BE2C (cell line): Measurements from ENCODE around the gene CCDC152.

ENCODE experiments used
- DNase-seq: peaks from one replicate; pipeline ENCODE4 v3.0.0-alpha.2; 2020
- H3K27me3 ChIP-seq: fragments of 250-450 bp; sonication (Bioruptor Pico); 2 replicates; pipeline ENCODE4 v1.5.1; 2020; ENCODE audit warnings: mild to moderate bottlenecking
- H3K36me3 ChIP-seq: fragments of 250-450 bp; sonication (Bioruptor Pico); 2 replicates; pipeline ENCODE4 v1.5.1; 2020; ENCODE audit warnings: mild to moderate bottlenecking
- H3K4me1 ChIP-seq: fragments of 250-450 bp; sonication (Bioruptor Pico); 2 replicates; pipeline ENCODE4 v1.5.1; 2020
- H3K4me3 ChIP-seq: 2 replicates; pipeline ENCODE4 v1.5.1; 2011; ENCODE audit warnings: low read depth, low read length
- H3K9me3 ChIP-seq: fragments of 250-450 bp; sonication (Bioruptor Pico); 2 replicates; pipeline ENCODE4 v1.5.1; 2020
- CTCF ChIP-seq: IDR thresholded peaks from 2 replicates; pipeline ENCODE4 v1.5.1; 2012; ENCODE audit warnings: mild to moderate bottlenecking, low read depth, low read length

Gene CCDC152

GRCh38 chr5:42826757-42827515 lies 70.3 kb downstream of the CCDC152 start:
- no peaks in the 10 kb centered on the region for H3K9me3 ChIP-seq
- no peaks in the 10 kb centered on the region for H3K27me3 ChIP-seq
- no peaks in the 10 kb centered on the region for H3K36me3 ChIP-seq
- H3K4me1 ChIP-seq: no peaks in the 10 kb centered on the region
- H3K4me3 ChIP-seq: no peak overlapping the region
- no peak for TF ChIP-seq CTCF
- DNase-seq: no peak

- TF ChIP-seq CTCF: no peak
- Histone ChIP-seq H3K9me3 (no peaks in the 10 kb centered on the region), H3K27me3 (no peaks in the 10 kb centered on the region), H3K4me3 (no peak overlapping the region), H3K36me3 (no peaks in the 10 kb centered on the region), H3K4me1 (no peaks in the 10 kb centered on the region)
- no peak for DNase-seq
Observed at GRCh38 chr5:42828671-42829070, 72.1 kb downstream of the CCDC152 start.

GRCh38 chr5:42830924-42831323 lies 74.3 kb downstream of the CCDC152 start:
- no peaks in the 10 kb centered on the region for H3K27me3 ChIP-seq

GRCh38 chr5:42832060-42832459 lies 75.4 kb downstream of the CCDC152 start:
- no peak for TF ChIP-seq CTCF
- no peak for DNase-seq

More at GRCh38 chr5:42830924-42831323, 74.3 kb downstream of the CCDC152 start:
- no peaks in the 10 kb centered on the region for H3K36me3 ChIP-seq
- H3K4me1 ChIP-seq: no peaks in the 10 kb centered on the region
- TF ChIP-seq CTCF: no peak
- DNase-seq: no peak
- H3K9me3 ChIP-seq: no peaks in the 10 kb centered on the region
- H3K4me3 ChIP-seq: no peak overlapping the region

GRCh38 chr5:42836070-42836769 lies 79.6 kb downstream of the CCDC152 start:
- TF ChIP-seq CTCF: no peak
- Histone ChIP-seq H3K36me3 (no peaks in the 10 kb centered on the region), H3K9me3 (no peaks in the 10 kb centered on the region; the same call in 1 of the 2 replicates), H3K27me3 (no peaks in the 10 kb centered on the region; the same call in 1 of the 2 replicates), H3K4me1 (no peaks in the 10 kb centered on the region), H3K4me3 (no peak overlapping the region)
- DNase-seq: no peak

More at GRCh38 chr5:42832060-42832459, 75.4 kb downstream of the CCDC152 start:
- Histone ChIP-seq H3K4me1 (no peaks in the 10 kb centered on the region), H3K9me3 (no peaks in the 10 kb centered on the region), H3K36me3 (no peaks in the 10 kb centered on the region), H3K27me3 (no peaks in the 10 kb centered on the region), H3K4me3 (no peak overlapping the region)

- no peaks in the 10 kb centered on the region; the same call in 1 of the 2 replicates for H3K9me3 ChIP-seq
- H3K27me3 ChIP-seq: no peaks in the 10 kb centered on the region; the same call in 1 of the 2 replicates
- DNase-seq: no peak
- TF ChIP-seq CTCF: no peak
- H3K36me3 ChIP-seq: no peaks in the 10 kb centered on the region
- H3K4me1 ChIP-seq: no peaks in the 10 kb centered on the region
- no peak overlapping the region for H3K4me3 ChIP-seq
Observed at GRCh38 chr5:42837601-42838000, 81.0 kb downstream of the CCDC152 start.
